Type B pancreatic cell (in vitro differentiated cells): ENCODE results near the gene LRBA. TPM values are rescaled to one million over a fixed set of nuclear protein-coding genes. Genes with fewer than 3 reads are reported as not detected.
"Not testable (repeated sequence)": the region's sequence is repeated elsewhere in the genome, so short reads cannot be mapped to it uniquely, and the experiment has no call there.

Experiments used
- DNase-seq: peaks from one replicate; pipeline ENCODE4 v3.0.0; 2021; ENCODE audit warnings: mixed read lengths; ENCODE audit not compliant: unreplicated experiment; ENCODE audit errors: extremely low spot score
- H3K27ac Mint-ChIP-seq: 2 replicates; pipeline ENCODE4 v1.8.0; 2021; ENCODE audit warnings: mild to moderate bottlenecking, mixed read lengths
- H3K27me3 Mint-ChIP-seq: 2 replicates; pipeline ENCODE4 v1.8.0; 2021; ENCODE audit warnings: mixed read lengths
- H3K36me3 Mint-ChIP-seq: 2 replicates; pipeline ENCODE4 v1.8.0; 2021; ENCODE audit warnings: mixed read lengths
- H3K4me1 Mint-ChIP-seq: one replicate; pipeline ENCODE4 v1.8.0; 2021; ENCODE audit warnings: mixed read lengths; ENCODE audit not compliant: unreplicated experiment
- H3K4me3 Mint-ChIP-seq: 2 replicates; pipeline ENCODE4 v1.8.0; 2021; ENCODE audit warnings: mild to moderate bottlenecking, mixed read lengths
- H3K9me3 Mint-ChIP-seq: 2 replicates; pipeline ENCODE4 v1.8.0; 2021; ENCODE audit warnings: mixed read lengths
- CTCF ChIP-seq: fragments of 200-600 bp; sonication (generic); conservative IDR thresholded peaks from 2 replicates; pipeline ENCODE4 v1.5.0; 2021; ENCODE audit warnings: antibody characterized with exemption, mild to moderate bottlenecking
- total RNA-seq: library from RNA; stranded (reverse); gene quantifications from 2 replicates; pipeline ENCODE4 v1.2.1, GENCODE V29; 2021; ENCODE audit warnings: low replicate concordance

LRBA gene
- total RNA-seq, 1 donor from 2014 or later: 64.5 TPM

- no peak for TF ChIP-seq CTCF
Measured at GRCh38 chr4:150938417-150938816, 76.7 kb downstream of the LRBA start.

GRCh38 chr4:150934022-150934421, 81.1 kb downstream of the LRBA start:
- no peak overlapping the region for H3K4me3 Mint-ChIP-seq
- peaks cover 9% of the 10 kb centered on the region for H3K4me1 Mint-ChIP-seq
- H3K27ac Mint-ChIP-seq: no peak overlapping the region
- DNase-seq: no peak
- no peaks in the 10 kb centered on the region for H3K36me3 Mint-ChIP-seq
- TF ChIP-seq CTCF: no peak
- H3K9me3 Mint-ChIP-seq: no peaks in the 10 kb centered on the region
- no peaks in the 10 kb centered on the region for H3K27me3 Mint-ChIP-seq

More at GRCh38 chr4:150938417-150938816, 76.7 kb downstream of the LRBA start:
- Mint-ChIP-seq H3K36me3 (no peaks in the 10 kb centered on the region), H3K4me3 (no peak overlapping the region), H3K4me1 (peaks cover 16% of the 10 kb centered on the region), H3K9me3 (no peaks in the 10 kb centered on the region), H3K27me3 (no peaks in the 10 kb centered on the region), H3K27ac (peak overlapping the region; percentile 27)
- DNase-seq: no peak

DNA sequence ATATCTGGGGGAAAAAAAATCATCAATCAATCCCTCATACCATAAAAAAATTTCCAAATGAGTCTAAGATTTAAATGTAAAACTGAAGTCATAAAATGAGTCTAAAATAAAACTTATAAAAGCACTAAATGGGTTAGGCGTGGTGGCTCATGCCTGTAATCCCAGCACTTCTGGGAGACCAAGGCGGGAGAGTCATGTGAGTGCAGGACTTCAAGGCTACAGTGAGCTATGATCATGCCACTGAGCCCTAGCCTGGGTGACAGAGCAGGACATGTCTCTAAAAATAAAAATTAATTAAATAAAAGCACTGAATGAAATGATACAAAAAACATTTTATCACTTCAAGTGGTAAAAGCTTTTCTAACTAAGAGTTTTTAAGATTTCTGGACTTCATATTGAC, 83.3 kb downstream of the LRBA start:
- Mint-ChIP-seq H3K4me3 (no peak overlapping the region), H3K4me1 (no peaks in the 10 kb centered on the region), H3K27me3 (no peaks in the 10 kb centered on the region), H3K27ac (no peak overlapping the region), H3K36me3 (peaks cover 3% of the 10 kb centered on the region), H3K9me3 (no peaks in the 10 kb centered on the region)
- DNase-seq: no peak
- TF ChIP-seq CTCF: no peak

- H3K36me3 Mint-ChIP-seq: peaks cover 7% of the 10 kb centered on the region
- no peak for TF ChIP-seq CTCF
- no peaks in the 10 kb centered on the region for H3K9me3 Mint-ChIP-seq
- H3K4me1 Mint-ChIP-seq: no peaks in the 10 kb centered on the region
- H3K4me3 Mint-ChIP-seq: no peak overlapping the region
- no peak overlapping the region for H3K27ac Mint-ChIP-seq
- no peak for DNase-seq
- H3K27me3 Mint-ChIP-seq: no peaks in the 10 kb centered on the region
Measured at GRCh38 chr4:150931005-150931404, 84.1 kb downstream of the LRBA start.

DNA sequence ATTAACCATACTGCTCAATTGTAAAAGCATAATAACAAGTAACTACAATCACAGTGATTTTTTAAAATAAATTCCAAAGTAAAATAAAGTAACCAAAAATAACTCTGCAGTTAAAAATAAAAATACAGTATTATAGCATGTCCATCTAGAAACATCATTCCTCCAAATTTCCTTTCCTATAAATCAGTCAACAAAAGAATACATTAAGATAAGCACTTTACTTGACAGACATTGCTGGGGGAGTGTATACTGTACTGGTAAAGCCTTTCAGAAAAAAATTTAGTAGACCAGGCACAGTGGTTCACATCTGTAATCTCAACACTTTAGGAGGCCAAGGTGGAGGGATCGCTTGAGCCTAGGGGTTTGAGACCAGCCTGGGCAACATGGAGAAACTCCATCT, 91.1 kb downstream of the LRBA start:
- H3K4me3 Mint-ChIP-seq: no peak overlapping the region
- no peaks in the 10 kb centered on the region for H3K9me3 Mint-ChIP-seq
- H3K27ac Mint-ChIP-seq: no peak overlapping the region
- no peaks in the 10 kb centered on the region for H3K27me3 Mint-ChIP-seq
- H3K36me3 Mint-ChIP-seq: peaks cover 17% of the 10 kb centered on the region
- TF ChIP-seq CTCF: no peak
- H3K4me1 Mint-ChIP-seq: no peaks in the 10 kb centered on the region
- no peak for DNase-seq

- H3K27ac Mint-ChIP-seq, DNase-seq, H3K9me3 Mint-ChIP-seq, H3K27me3 Mint-ChIP-seq, H3K4me3 Mint-ChIP-seq, H3K4me1 Mint-ChIP-seq: not testable (repeated sequence)
- peaks cover 21% of the 10 kb centered on the region for H3K36me3 Mint-ChIP-seq
Measured at GRCh38 chr4:150921486-150921885, 93.6 kb downstream of the LRBA start.

GRCh38 chr4:150918562-150918961, 96.5 kb downstream of the LRBA start:
- H3K4me3 Mint-ChIP-seq, H3K27me3 Mint-ChIP-seq, H3K9me3 Mint-ChIP-seq, DNase-seq, H3K4me1 Mint-ChIP-seq, H3K27ac Mint-ChIP-seq: not testable (repeated sequence)
- peaks cover 32% of the 10 kb centered on the region for H3K36me3 Mint-ChIP-seq
